RCC 7860 (cell line): ENCODE results near the gene PLEKHA7.
"Not testable (repeated sequence)": the region's sequence is repeated elsewhere in the genome, so short reads cannot be mapped to it uniquely, and the experiment has no call there.

Source experiments
- DNase-seq: peaks from one replicate; pipeline ENCODE4 v3.0.0-alpha.2; 2015; ENCODE audit warnings: low spot score
- FAIRE-seq: peaks from 2 replicates; lab custom pipeline; 2012; peaks lifted over from hg19 to GRCh38; lab: Jason Lieb, UNC

Gene PLEKHA7

DNA sequence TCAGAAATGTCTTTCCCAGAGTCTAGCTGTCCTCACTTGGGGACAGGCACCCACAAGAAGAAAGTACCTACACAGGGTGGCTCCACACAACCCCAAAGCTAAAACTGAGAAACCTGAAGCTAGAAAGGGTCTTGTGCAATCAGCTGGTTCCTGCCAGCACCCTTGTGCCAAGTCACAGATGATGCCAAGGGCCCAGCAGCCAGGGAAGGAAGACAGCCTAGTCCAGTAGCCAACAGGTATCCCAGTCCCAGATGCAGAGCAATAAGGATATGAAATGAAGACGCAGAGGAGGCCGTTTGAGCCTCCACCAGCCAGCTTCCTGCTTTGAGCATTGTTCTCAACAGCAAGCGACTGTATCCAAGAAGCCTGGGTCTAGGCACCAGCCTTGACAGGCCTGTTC is 6.1 kb downstream of the PLEKHA7 start:
- FAIRE-seq, result no peak
- DNase-seq, result no peak

DNA sequence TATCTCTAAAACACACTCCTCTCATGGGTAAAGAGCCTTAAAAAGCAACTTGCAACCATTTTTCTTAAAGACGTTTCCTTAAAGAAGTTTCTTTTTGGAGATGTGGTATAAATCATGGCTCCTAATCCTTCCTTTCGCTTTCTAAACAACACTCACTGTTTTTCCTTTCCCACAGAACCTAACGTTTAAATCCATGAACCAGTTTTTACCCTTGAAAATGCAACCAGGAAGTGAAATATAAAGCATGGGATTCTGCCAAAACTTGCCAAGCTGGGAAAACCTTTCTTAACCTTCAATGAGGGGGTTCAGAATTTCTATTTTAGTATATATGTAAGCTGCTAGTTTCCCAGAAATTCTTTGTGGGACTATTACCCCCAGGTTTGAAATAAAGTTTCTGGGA is 8.6 kb downstream of the PLEKHA7 start:
- DNase-seq (no peak), FAIRE-seq (no peak)

DNA sequence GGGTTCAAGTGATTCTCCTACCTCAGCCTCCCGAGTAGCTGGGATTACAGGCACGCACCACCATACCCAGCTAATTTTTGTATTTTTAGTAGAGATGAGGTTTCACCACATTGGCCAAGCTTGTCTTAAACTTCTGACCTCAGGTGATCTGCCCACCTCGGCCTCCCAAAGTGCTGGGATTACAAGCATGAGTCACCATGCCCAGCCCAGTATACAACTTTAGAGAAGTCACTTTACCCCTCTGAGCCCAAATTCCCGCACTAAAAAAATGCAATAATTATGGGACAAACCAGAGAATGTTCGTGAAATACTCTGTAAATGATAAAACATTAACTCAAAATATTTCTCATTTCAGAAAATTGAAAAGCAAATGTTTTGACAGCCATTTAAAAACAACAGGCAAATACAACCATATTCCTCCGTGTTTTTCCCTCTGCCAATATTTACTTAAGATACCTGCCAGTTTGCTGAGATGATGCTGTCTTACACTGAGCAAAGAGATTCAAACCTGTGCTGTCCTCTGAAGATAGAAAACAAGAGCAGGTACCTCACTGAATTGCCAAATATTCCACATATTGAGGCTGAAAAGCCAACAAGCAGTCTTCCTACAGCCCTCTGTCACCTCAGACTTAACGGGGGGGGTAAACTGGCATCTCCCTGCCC is 9.6 kb downstream of the PLEKHA7 start:
- DNase-seq, result no peak
- FAIRE-seq, result no peak

DNA sequence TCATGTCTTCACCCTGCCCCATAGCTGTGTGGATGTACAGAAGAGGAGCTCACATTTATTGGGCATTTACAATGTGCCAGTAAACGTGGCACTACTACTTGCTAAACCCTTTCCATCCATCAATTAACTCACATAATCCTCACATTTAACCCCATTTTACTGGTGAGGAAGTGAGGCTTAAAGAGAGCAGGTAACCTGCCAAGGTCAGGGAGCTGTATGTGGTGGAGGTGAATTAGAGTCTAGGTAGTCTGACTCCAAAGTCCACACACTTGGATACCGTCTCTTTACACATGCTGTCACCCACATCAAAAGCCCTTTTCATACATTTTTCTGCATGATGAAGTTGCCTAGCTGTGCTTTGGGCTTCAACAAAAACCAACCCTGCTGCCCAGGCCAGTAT is 10.8 kb downstream of the PLEKHA7 start:
- DNase-seq, result no peak
- FAIRE-seq, result no peak

DNA sequence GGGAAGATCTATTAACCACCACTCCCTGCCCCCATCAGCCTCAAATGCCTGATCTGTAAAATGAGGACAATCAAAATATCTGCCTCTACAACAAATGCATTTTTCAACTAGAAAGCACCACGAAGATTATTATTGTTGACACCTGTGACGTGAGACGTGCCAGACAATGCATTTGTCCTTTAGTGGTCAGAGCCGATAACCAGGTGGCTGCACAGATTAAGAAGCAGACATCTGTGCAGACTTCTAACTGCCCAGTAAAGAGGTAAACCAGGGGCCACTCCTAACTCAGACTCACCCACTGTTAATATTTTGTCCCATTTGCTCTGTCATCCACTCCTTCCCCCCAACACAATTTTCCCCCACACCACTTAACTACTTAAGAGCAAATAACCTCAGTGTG is 11.7 kb downstream of the PLEKHA7 start:
- FAIRE-seq (no peak), DNase-seq (no peak)

DNA sequence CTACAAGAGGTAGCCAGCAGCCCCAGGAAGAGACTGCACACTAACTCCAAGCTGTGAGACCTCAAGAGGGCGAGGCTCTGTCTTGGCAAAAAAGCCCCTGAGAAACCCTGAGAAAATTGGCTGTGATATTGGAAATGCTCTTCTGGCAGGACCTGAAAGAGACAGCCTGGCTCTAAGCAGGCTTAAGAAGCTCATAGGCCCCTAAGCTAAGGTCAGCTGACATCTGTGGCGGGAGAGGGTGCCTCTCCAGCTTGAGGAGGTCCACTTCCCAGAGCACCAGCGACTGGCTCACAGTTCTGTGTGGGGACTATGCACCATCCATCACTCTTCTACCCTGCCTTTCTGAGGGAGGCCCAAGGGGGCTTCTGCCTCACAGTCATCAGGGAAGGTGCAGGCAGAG is 12.4 kb downstream of the PLEKHA7 start:
- DNase-seq (no peak), FAIRE-seq (no peak)

DNA sequence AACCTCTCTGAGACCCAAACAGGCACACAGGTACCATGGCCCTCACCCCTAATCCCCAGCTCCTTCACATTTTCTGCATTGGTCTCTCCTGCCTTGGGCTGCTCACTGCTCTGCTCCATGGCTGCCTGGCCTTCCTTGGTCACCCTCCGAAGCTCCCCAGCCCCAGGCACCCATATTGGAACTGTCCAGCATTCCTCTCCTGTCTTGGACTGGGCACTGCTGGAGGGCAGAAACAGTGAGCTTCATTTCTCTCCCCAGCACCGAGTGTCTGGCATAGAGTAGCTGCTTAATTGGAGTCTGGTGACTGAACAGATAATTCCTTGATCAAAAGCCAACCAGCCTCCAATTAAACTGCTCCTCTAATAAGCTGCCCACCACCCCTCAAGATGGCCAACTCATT is 13.2 kb downstream of the PLEKHA7 start:
- DNase-seq (no peak), FAIRE-seq (no peak)

DNA sequence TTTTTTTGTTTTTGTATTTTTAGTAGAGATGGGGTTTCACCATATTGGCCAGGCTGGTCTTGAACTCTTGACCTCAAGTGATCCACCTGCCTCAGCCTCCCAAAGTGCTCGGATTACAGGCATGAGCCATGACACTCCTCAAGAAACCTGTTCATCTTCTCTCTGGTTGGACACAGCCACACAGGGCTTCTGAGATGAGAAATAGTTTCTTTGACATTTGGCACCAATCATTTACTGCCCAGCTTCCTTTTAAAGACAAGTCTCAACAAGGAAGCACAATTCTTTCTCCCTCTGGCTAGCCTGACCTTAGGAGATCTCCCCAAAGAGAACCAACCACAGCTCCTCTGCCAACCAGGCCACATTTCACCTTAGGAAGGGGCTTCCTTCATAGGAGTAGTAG is 14.0 kb downstream of the PLEKHA7 start:
- not testable (repeated sequence) for FAIRE-seq, DNase-seq

DNA sequence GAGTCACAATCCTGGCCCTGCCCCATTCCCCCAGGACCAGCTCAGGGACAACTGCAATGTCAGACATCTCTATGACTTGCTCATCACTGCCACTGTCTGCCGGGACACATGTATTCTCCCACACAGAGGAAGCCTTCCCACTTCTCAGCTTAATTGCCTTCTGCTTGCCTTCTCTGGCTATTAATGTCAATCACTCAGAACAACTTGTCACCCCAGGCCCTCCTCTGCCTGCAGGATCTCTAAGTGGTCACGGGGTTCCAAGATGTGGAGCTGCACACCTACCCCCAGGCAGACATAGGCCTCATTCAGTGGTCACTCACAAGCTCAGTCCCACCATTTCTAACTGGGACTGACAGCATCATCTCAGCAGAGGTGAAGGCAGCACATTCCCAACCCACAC is 15.1 kb downstream of the PLEKHA7 start:
- no peak for DNase-seq

DNA sequence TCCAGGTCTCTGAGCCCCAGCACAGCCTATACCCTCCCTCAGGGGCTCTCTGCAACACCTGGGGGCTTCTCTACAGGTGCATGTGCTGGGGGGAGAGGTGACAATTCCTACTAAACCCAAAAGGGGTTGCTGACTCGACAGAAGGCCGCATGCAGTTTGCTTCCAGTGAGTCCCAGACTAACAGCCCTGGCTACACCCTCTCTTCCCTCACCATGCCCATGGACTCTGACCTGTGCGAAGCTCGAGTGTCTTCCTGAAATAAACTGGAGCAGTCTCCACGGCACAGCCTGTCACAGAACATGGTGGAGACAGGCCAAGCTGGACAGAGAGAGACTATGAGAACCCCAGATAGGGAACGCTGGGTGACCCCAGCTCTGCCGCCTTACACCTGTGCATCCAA is 16.6 kb downstream of the PLEKHA7 start:
- FAIRE-seq, result no peak
- no peak for DNase-seq

More for the DNA sequence above, 15.1 kb downstream of the PLEKHA7 start:
- FAIRE-seq, result no peak

DNA sequence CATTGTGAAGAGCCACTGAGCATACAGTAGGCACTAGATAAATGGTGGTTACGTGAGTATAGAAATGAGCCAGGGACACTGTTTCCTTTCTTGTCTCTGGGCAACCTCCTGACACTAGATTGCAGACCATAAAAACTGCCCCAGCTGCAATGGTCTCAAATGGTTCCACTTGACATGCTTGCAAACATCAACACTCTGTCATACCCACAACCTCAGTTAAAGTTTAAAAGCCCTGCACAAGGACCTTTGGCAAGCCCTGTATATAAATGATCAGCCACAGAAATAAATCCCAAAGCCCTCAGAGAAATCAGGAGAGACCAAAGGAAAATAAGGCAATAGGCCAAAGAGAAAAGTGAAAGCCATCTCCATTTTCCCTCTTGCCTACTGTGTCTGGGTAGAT is 20.7 kb downstream of the PLEKHA7 start:
- peak; percentile 63 for DNase-seq
- FAIRE-seq, result peak; percentile 94

DNA sequence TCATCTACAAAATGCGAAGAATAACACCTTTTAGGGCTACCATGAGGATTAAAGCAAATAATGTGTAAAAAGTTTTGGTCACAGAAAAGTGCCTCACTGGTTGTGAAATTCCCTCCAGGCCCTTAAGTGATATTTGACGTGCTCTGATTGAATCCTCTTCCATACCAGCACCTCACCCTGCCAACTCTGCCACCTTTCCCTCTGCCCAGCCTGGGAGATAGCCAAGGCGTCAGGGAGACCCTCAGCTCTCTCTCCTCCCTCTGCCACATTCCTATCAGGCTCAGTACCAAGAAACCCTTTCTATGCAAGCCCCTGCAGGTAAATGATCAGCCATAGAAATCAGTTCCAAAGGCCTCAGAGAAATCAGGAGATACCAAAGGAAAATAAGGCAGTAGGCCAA is 21.4 kb downstream of the PLEKHA7 start:
- DNase-seq (no peak), FAIRE-seq (no peak)

DNA sequence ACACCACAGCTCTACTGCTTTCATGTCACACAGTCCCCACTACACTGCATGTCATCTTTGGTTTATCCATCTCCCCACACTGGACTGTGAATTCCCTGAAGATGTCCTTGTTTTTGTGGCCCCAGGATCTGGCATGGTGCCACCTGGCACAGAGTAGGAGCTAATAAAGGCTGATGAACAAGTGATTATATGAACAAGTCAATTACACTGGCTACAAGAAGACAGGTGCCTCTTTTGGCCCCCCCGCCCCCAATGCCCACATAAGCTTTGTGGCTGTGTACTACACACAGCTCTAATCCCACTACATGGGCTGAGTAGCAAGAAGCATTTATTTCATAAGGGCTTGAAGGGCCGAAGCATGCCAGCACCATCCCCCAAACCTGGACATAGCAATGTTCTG is 24.7 kb downstream of the PLEKHA7 start:
- DNase-seq (no peak), FAIRE-seq (no peak)

DNA sequence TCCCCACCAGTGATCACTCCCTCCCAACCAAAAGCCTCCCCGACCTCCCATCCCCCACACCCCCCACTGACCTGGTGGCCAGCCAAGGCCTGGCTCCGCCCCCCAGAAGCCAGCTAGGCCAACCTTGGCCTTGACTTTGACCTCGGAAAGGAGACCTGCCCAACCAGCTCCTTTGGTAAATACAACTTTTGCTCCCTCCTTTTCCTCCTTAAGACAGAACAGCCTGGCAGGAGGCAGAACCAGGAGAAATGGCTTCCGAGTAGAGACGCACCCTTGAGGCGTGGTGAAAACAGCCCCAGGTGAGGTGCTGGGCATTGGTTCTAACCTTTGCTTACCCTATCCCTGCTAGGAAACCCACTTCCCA is 27.0 kb downstream of the PLEKHA7 start:
- no peak for FAIRE-seq

DNA sequence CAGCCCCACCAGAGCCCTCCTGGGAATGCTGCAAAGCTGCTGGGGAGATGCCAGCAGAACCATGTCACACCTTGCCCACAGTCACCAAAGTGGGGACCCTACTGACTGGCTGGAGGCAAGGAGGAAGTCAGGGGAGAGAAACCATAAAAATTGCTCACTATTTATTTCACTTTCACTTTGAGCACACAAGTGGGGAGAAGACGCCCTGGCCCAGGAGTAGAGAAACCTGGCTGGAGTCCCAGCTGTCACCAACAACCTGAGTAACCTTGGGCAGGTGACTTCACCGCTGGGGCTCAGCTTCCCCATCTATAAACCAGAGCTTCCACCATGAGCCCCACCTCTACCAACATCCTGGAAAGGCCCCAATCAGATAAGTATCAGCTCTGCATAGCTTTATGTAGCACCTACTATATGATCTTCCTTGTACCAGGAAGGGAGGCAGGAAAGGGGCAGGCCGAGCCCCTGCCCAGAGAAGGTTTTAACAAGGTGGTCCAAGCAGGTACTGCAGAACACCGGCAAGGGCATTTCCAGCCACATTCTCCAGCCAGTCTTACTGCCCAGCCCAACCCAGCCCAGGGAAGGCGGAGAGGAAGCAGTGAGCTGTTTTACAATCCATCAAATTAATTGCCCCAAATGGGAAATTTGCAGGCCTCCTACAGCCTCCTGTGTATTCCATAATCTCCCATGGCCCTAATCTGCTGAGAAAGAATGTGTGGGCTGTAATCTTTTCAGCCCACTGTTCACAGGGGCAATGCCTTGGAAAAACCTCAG is 27.6 kb downstream of the PLEKHA7 start:
- no peak for DNase-seq
- no peak for FAIRE-seq

More for the DNA sequence above, 27.0 kb downstream of the PLEKHA7 start:
- DNase-seq, result no peak

DNA sequence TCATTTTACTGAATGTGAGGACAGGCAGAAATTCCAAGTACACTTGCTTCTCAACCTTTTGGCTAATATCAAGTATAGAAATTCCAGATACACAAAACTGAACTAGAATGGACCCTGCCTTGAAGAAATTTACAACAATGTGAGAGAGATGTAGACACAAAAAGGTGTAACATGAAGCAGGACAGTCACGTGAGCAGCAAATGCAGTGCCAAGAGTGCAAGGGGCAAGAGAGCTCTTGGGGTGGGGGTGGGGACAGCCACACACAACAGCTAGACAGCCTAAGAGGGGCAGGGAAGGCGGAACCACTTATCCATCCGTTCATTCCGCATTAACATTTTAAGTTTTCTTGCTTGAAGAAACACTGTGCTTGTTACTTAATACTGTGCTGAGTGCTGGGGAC is 28.9 kb downstream of the PLEKHA7 start:
- FAIRE-seq, result no peak
- no peak for DNase-seq

DNA sequence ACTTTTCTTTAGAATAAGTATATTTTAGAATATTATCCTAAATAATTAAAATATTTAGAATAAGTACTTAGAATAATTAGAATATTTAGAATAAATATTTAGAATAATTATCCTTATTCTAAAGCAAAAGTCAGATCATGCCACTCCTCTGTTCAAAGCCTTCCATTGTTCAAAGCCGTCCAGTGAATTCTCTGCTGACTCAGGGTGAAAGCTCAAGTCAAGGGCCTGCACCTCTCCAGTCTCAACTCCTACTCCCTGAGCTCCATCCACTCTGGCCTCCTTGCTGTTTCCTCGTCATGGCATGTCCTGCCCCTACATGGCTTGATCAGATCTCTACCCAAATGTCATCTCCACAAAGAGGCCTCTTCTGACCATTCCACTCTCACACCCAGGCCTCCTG is 30.0 kb downstream of the PLEKHA7 start:
- no peak for FAIRE-seq

DNA sequence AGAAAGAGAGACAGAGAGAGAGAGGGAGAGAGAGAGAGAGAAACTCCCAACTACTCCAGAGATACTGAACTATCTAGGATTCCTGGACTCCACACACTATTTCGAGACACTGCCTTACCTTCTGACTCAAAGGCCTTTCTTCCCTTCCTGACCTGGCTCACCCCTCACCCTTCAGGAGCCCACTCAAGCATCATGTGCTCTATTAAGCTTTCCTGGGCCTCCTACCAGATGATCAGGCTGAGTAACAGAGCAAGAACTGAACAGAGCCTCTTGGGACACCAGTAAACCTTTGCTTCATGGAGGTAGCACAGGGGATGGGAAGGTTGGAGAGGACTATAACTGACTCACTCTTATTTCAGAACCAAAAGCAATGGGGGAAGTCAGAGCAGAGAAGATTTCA is 31.4 kb downstream of the PLEKHA7 start:
- FAIRE-seq (no peak), DNase-seq (no peak)

More for the DNA sequence above, 30.0 kb downstream of the PLEKHA7 start:
- DNase-seq, result no peak

DNA sequence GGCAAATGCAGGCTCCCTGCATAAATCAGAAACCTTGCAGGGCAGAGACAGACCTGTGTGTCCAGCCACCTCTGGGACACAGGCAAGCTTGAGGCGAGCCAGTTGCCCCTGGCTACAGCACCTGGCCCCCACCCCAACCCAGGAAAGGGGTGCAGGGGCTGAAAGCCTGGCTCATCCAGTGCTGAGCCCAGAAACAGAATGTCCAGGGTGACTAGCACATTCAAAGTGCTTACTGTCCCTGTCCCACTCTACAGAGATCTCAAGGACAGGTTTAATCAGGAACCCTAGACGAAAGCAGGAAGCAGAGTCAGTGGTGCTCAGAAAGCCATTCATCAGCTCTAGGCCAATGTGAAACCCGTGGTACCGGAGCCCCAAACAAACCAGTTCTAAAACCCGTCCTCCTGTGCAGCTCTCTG is 31.9 kb downstream of the PLEKHA7 start:
- DNase-seq (no peak), FAIRE-seq (no peak)

DNA sequence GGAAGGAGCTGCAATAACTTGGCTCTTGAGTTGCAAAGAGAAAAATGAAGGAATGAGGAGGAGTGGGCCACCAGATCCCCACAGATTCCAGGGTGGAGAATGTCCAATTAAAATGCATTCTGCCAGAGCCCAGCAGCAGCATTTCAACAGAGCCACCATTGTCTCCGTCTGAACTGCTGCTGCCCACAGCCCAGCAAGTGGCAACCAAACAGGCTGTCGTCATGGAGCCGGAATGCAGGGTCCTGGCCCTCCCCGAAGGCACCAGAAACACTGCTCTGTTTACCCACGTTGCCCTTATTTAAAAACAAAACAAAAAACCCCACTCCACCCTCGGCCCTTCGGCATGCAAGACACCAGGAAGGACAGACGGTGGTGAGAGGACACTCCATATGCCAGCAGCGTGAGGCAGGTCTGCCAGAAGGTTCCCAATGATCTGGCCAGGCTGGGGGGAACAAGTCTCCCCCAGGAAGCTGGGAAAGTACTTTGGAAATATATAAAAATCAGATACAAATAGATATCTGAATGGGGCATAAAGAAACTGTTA is 32.5 kb downstream of the PLEKHA7 start:
- FAIRE-seq (no peak), DNase-seq (no peak)

DNA sequence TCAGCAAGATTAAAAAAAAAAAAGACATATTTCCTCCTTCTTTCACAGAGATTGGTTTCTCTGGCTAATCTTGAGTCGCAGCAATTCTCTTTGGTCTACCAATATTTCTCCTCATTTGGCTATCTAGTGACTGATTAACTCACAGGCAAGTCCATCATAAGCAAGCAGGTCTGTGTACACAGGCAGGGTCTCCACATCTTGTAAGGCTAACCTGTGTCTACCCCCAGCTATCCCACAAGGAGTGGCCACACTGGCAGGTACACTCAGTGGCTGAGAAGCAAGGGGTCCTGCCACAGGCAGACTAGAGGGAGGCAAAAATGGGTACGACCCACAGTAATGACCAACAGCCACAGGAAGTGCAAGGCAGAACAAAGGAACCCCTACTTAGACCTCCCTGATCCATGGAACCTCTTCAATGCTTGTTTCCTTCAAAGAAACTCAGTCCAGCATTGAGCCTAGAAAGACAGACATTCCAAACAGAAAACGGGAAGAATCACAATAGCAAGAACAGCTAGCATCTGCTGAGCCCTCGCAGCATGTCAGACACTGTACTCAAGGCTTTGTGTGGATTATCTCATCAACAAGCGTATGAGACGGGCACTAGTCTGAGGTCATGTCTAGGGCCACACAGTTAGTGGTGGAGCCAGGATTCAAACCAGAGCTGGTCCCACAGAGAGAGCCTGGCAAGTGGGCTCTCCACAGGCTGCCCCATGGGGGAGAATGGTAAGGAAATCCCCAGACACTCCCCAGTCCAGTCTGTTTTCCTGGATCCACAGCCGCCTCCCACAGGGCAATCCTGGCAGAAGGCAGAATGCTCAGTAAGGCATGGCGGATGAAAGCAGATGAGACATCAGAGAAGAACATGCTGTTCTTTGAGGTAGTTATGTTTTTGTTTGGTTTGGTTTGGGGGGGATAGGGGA is 34.3 kb downstream of the PLEKHA7 start:
- DNase-seq (no peak), FAIRE-seq (no peak)
